ENCODE data around the gene CCDC149. TPM values are rescaled to one million over a fixed set of nuclear protein-coding genes. Genes with fewer than 3 reads are reported as not detected.

The CCDC149 gene
- total RNA-seq, 1 donor from 2014 or later: 10.2 TPM

- Histone ChIP-seq H3K27ac (ENCODE audit: low read depth, low read length) (no peak overlapping the region), H3K36me3 (ENCODE audit: insufficient read depth, low read length) (peaks cover 3% of the 10 kb centered on the region), H3K27me3 (ENCODE audit: insufficient read depth, low read length) (no peaks in the 10 kb centered on the region), H3K9ac (ENCODE audit: low read length) (no peak overlapping the region), H3K4me2 (ENCODE audit: low read length) (peak overlapping the region; percentile 60), H3K4me3 (ENCODE audit: insufficient read depth, low read depth, low read length) (no peak overlapping the region), H3K4me1 (ENCODE audit: insufficient read depth, low read length) (peaks cover 5% of the 10 kb centered on the region), H3K9me3 (ENCODE audit: insufficient read depth, low read depth, low read length) (no peaks in the 10 kb centered on the region), H2AFZ (ENCODE audit: low read depth, low read length) (peak overlapping the region; percentile 51), H4K20me1 (ENCODE audit: insufficient read depth, low read length) (no peaks in the 10 kb centered on the region), H3K79me2 (ENCODE audit: insufficient read depth, low read length) (no peaks in the 10 kb centered on the region)
- DNase-seq (ENCODE audit: low read depth) (no peak), FAIRE-seq (no peak)
- Mint-ChIP-seq H3K36me3 (ENCODE audit: low read depth, unreplicated experiment) (peaks cover 24% of the 10 kb centered on the region), H3K9me3 (ENCODE audit: unreplicated experiment) (peaks cover 3% of the 10 kb centered on the region), H3K27ac (ENCODE audit: unreplicated experiment) (no peak overlapping the region), H3K4me3 (ENCODE audit: unreplicated experiment) (no peak overlapping the region), H3K27me3 (ENCODE audit: low read depth, unreplicated experiment) (no peaks in the 10 kb centered on the region), H3K4me1 (ENCODE audit: low read depth, unreplicated experiment) (no peaks in the 10 kb centered on the region)
- no peak for TF ChIP-seq EZH2 (IDR thresholded peaks at IDR 0.05; ENCODE audit: insufficient read depth, low read length)
Observed at GRCh38 chr4:24816797-24817196, 96.0 kb downstream of the CCDC149 start.

DNA sequence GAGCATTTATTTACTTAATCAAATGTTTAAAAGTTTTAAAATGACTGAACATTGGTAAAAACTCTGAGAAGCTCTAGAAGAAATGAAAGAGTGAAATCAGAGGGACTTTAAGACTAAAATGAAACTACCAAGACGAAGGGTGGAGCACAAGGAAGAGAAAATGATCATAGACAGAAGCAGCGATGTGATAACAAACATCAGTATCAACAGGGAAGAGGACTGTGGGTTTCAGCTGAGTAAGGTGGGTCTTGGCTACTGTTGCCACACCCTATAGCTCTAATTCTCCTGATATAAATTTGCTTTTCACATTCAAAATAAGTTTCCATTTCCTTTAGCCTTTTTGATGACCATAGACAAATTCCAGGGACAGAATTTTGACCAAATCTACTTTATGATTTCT lies 99.1 kb downstream of the CCDC149 start:
- no peak overlapping the region for H3K9ac ChIP-seq (ENCODE audit: low read length)
- no peaks in the 10 kb centered on the region for H3K79me2 ChIP-seq (ENCODE audit: insufficient read depth, low read length)
- H3K27ac Mint-ChIP-seq (ENCODE audit: unreplicated experiment): no peak overlapping the region
- no peak for DNase-seq (ENCODE audit: low read depth)
- no peaks in the 10 kb centered on the region for H3K27me3 ChIP-seq (ENCODE audit: insufficient read depth, low read length)
- H3K4me1 Mint-ChIP-seq (ENCODE audit: low read depth, unreplicated experiment): peaks cover 7% of the 10 kb centered on the region
- no peaks in the 10 kb centered on the region for H3K27me3 Mint-ChIP-seq (ENCODE audit: low read depth, unreplicated experiment)
- peaks cover 6% of the 10 kb centered on the region for H3K9me3 Mint-ChIP-seq (ENCODE audit: unreplicated experiment)
- no peaks in the 10 kb centered on the region for H4K20me1 ChIP-seq (ENCODE audit: insufficient read depth, low read length)
- no peak for FAIRE-seq
- no peak overlapping the region for H3K4me3 Mint-ChIP-seq (ENCODE audit: unreplicated experiment)
- no peaks in the 10 kb centered on the region for H3K9me3 ChIP-seq (ENCODE audit: insufficient read depth, low read depth, low read length)
- no peaks in the 10 kb centered on the region for H3K36me3 ChIP-seq (ENCODE audit: insufficient read depth, low read length)
- H2AFZ ChIP-seq (ENCODE audit: low read depth, low read length): no peak overlapping the region
- no peak overlapping the region for H3K4me2 ChIP-seq (ENCODE audit: low read length)
- H3K4me1 ChIP-seq (ENCODE audit: insufficient read depth, low read length): peaks cover 12% of the 10 kb centered on the region
- peaks cover 10% of the 10 kb centered on the region for H3K36me3 Mint-ChIP-seq (ENCODE audit: low read depth, unreplicated experiment)
- H3K4me3 ChIP-seq (ENCODE audit: insufficient read depth, low read depth, low read length): no peak overlapping the region
- TF ChIP-seq CTCF (IDR thresholded peaks at IDR 0.05; ENCODE audit: insufficient read depth, low read depth, low read length) (no peak), EZH2 (IDR thresholded peaks at IDR 0.05; ENCODE audit: insufficient read depth, low read length) (no peak)
- no peak overlapping the region for H3K27ac ChIP-seq (ENCODE audit: low read depth, low read length)

DNA sequence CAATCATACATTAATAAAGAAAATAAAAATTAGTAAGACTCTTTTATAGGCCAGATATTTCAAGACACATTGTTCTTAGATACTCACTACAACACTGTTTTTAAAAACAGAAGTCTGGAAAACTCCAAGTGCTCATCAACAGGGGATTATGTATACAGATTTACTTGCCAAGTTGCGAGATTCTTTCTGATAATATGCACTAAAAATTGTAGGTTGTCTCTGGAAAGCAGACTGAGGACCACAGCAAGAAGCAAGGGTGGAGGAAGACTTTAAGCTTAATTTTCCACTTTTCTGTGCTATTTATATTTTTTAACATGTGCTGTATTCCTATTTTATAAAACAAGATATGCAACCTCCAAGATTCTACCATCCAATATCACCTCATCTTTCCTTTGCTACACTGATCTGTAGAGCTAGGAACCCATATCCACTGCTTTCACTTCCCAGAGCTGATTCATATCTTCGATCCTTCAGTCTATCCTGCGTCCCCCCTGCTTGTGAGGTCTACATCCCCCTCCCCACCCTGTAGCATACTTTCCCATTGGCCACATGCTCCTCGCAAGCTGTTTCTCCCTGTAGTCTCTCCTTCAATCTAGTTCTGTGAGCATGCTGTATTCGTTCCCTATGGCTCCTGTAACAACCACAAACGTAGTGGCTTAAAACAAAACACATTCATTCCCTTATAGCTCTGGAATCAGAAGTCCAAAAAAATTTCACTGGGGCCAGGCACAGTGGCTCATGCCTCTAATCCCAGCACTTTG lies 101.8 kb downstream of the CCDC149 start:
- H3K27me3 ChIP-seq (ENCODE audit: insufficient read depth, low read length): no peaks in the 10 kb centered on the region
- no peaks in the 10 kb centered on the region for H4K20me1 ChIP-seq (ENCODE audit: insufficient read depth, low read length)
- no peaks in the 10 kb centered on the region for H3K79me2 ChIP-seq (ENCODE audit: insufficient read depth, low read length)
- H3K9me3 Mint-ChIP-seq (ENCODE audit: unreplicated experiment): peaks cover 6% of the 10 kb centered on the region
- no peak for DNase-seq (ENCODE audit: low read depth)
- H3K27ac Mint-ChIP-seq (ENCODE audit: unreplicated experiment): no peak overlapping the region
- peaks cover 7% of the 10 kb centered on the region for H3K4me1 ChIP-seq (ENCODE audit: insufficient read depth, low read length)
- FAIRE-seq: no peak
- peaks cover 12% of the 10 kb centered on the region for H3K36me3 Mint-ChIP-seq (ENCODE audit: low read depth, unreplicated experiment)
- no peaks in the 10 kb centered on the region for H3K36me3 ChIP-seq (ENCODE audit: insufficient read depth, low read length)
- H3K9ac ChIP-seq (ENCODE audit: low read length): no peak overlapping the region
- no peaks in the 10 kb centered on the region for H3K27me3 Mint-ChIP-seq (ENCODE audit: low read depth, unreplicated experiment)
- no peak overlapping the region for H3K4me2 ChIP-seq (ENCODE audit: low read length)
- no peak overlapping the region for H3K4me3 ChIP-seq (ENCODE audit: insufficient read depth, low read depth, low read length)
- no peak overlapping the region for H3K4me3 Mint-ChIP-seq (ENCODE audit: unreplicated experiment)
- no peaks in the 10 kb centered on the region for H3K9me3 ChIP-seq (ENCODE audit: insufficient read depth, low read depth, low read length)
- H2AFZ ChIP-seq (ENCODE audit: low read depth, low read length): no peak overlapping the region
- no peak for TF ChIP-seq EZH2 (IDR thresholded peaks at IDR 0.05; ENCODE audit: insufficient read depth, low read length)
- no peak for TF ChIP-seq CTCF (IDR thresholded peaks at IDR 0.05; ENCODE audit: insufficient read depth, low read depth, low read length)
- peaks cover 7% of the 10 kb centered on the region for H3K4me1 Mint-ChIP-seq (ENCODE audit: low read depth, unreplicated experiment)
- H3K27ac ChIP-seq (ENCODE audit: low read depth, low read length): no peak overlapping the region

All from astrocyte (in vitro differentiated cells and primary cell).